Stimulated activated CD4-positive, alpha-beta T cell treated with anti-CD3 and anti-CD28 coated beads, Interleukin-15, amount 100 ng/mL, for 48 hours (primary cell): ENCODE data around the gene NOCT.
A peak's percentile ranks its signal among the peaks of the same experiment; 100 is the strongest.
"Not testable (repeated sequence)": the region's sequence is repeated elsewhere in the genome, so short reads cannot be mapped to it uniquely, and the experiment has no call there.

Experiments used
- DNase-seq, 2 donors: peaks; one replicate each; pipeline ENCODE4 v3.0.0-alpha.2; 2020; ENCODE audit warnings: low read depth in 2 of 2

NOCT gene

GRCh38 chr4:139015269-139015947, at the start of gene NOCT:
Gene NOCT, plus strand, starts transcription at chr4:139015781. Its CDS starts 201 bp downstream, at chr4:139015982.
- peak; percentile 92 to 96 for DNase-seq

- no peak for DNase-seq
Measured at GRCh38 chr4:138967313-138967712, 48.3 kb upstream of the NOCT start.

- DNase-seq, result no peak
Measured at GRCh38 chr4:138972956-138973801, 42.4 kb upstream of the NOCT start.

GRCh38 chr4:138975225-138975624, 40.4 kb upstream of the NOCT start:
- DNase-seq, result no peak

GRCh38 chr4:138976526-138976925, 39.1 kb upstream of the NOCT start:
- DNase-seq, result no peak

- DNase-seq, result no peak
Measured at GRCh38 chr4:138977524-138977923, 38.1 kb upstream of the NOCT start.

- DNase-seq, result no peak
Measured at GRCh38 chr4:138978028-138978585, 37.5 kb upstream of the NOCT start.

GRCh38 chr4:138978600-138978999, 37.0 kb upstream of the NOCT start:
- DNase-seq, result no peak

- DNase-seq, result no peak
Measured at GRCh38 chr4:138979742-138980141, 35.8 kb upstream of the NOCT start.

- DNase-seq, result no peak
Measured at GRCh38 chr4:138981930-138982390, 33.6 kb upstream of the NOCT start.

GRCh38 chr4:138982754-138983153, 32.8 kb upstream of the NOCT start:
- DNase-seq, result no peak

- DNase-seq, result no peak
Measured at GRCh38 chr4:138983690-138984089, 31.9 kb upstream of the NOCT start.

- DNase-seq, result no peak
Measured at GRCh38 chr4:138984647-138985046, 30.9 kb upstream of the NOCT start.

GRCh38 chr4:138992676-138993075, 22.9 kb upstream of the NOCT start:
- DNase-seq, result no peak

- DNase-seq, result no peak
Measured at GRCh38 chr4:138996090-138996489, 19.5 kb upstream of the NOCT start.

- no peak for DNase-seq
Measured at GRCh38 chr4:138999666-139000065, 15.9 kb upstream of the NOCT start.

- DNase-seq, result not testable (repeated sequence)
Measured at GRCh38 chr4:139000134-139000533, 15.4 kb upstream of the NOCT start.

- not testable (repeated sequence) for DNase-seq
Measured at GRCh38 chr4:139001430-139001829, 14.2 kb upstream of the NOCT start.

- not testable (repeated sequence) for DNase-seq
Measured at GRCh38 chr4:139003668-139004067, 11.9 kb upstream of the NOCT start.

- DNase-seq, result no peak
Measured at GRCh38 chr4:139005774-139006173, 9.8 kb upstream of the NOCT start.

- no peak for DNase-seq
Measured at GRCh38 chr4:139007640-139008039, 7.9 kb upstream of the NOCT start.

- not testable (repeated sequence) for DNase-seq
Measured at GRCh38 chr4:139008278-139008677, 7.3 kb upstream of the NOCT start.

- DNase-seq, result no peak
Measured at GRCh38 chr4:139009702-139010101, 5.9 kb upstream of the NOCT start.
